Dendritic cell treated with granulocyte-macrophage colony-stimulating factor and Interleukin-4, amounts not matched to agents 40 ng/mL and 50 ng/mL, for 4 days (primary cell): Measurements from ENCODE around the gene STRADA.

Experiments used
- H3K27ac Mint-ChIP-seq: one replicate; pipeline ENCODE4 v1.8.0; 2022; ENCODE audit warnings: mild to moderate bottlenecking, mixed read lengths
- H3K27me3 Mint-ChIP-seq: one replicate; pipeline ENCODE4 v1.8.0; 2022; ENCODE audit warnings: mild to moderate bottlenecking, mixed read lengths
- H3K36me3 Mint-ChIP-seq: one replicate; pipeline ENCODE4 v1.8.0; 2022; ENCODE audit warnings: low read depth, mixed read lengths
- H3K4me1 Mint-ChIP-seq: one replicate; pipeline ENCODE4 v1.8.0; 2022; ENCODE audit warnings: low read depth, mixed read lengths
- H3K4me3 Mint-ChIP-seq: one replicate; pipeline ENCODE4 v1.8.0; 2022; ENCODE audit warnings: mild to moderate bottlenecking, moderate library complexity, mixed read lengths
- H3K9me3 Mint-ChIP-seq: one replicate; pipeline ENCODE4 v1.8.0; 2022; ENCODE audit warnings: mixed read lengths
- intact Hi-C: fragments of 100-400 bp; cut with micrococcal nuclease; formaldehyde crosslinking; loops from one replicate; pipeline ENCODE4 v1.15.0; 2022

STRADA gene

DNA sequence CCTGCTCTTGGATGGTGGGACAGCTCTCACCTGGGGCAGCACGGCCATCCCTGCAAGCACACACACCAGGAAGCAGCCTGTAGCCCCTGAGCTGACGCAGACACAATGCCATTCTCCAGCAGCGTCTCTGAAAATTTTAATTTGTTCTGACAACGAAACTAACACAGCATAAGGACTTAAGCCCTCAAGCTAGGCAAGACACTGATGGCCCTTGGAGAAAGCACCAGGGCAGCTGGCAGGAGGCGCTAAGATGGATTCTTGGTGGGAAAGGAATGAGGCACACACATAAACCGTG, 38.9 kb downstream of the STRADA start:
- peak overlapping the region; percentile 95 for H3K27ac Mint-ChIP-seq
- peaks cover 69% of the 10 kb centered on the region for H3K4me1 Mint-ChIP-seq
- H3K27me3 Mint-ChIP-seq: no peaks in the 10 kb centered on the region
- intact Hi-C loops: no loop called here
- no peaks in the 10 kb centered on the region for H3K9me3 Mint-ChIP-seq
- peak overlapping the region; percentile 81 for H3K4me3 Mint-ChIP-seq
- peaks cover 77% of the 10 kb centered on the region for H3K36me3 Mint-ChIP-seq

DNA sequence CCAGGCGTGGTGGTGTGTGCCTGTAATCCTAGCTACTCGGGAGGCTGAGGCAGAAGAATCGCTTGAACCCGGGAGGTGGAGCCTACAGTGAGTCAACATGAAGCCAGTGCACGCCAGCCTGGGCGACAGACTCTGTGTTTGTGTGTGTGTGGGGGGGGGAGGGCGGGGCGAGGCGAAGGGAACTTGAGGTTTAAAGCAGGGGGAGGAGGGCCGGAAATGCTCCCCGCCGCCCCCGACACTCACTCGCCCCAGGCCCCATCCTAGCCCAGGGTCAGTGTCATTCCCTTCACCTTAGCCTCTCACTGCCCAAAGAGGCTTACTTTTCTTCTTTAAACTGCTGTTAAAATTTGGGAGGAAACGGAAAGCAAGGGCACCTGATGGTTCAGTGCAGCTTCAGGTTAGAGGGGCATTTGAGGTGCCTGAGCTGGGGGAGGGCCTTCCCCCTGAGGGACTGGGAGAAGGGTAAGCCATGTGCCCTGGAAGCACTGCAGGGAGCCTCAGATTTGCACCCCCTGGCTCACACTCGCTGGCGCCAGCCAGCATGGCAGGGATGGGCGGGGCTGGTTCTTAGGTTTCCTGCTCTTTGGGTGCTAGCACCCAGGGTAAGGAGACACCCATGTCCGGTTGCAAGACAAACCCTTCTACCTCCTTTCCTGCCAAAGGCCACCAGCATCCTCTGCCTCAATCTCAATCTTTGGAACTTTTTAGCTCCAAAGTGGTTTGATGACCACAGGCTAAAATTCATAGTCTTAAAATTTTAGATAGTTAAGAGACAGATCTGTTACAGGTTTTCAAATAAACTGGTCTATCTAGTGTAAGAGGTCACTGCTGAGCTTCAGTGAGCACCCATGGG, 39.5 kb downstream of the STRADA start:
- intact Hi-C loops: loop anchor here (1.0 kb wide), 1 partner anchor 72 kb away; the partner anchor contains the start of gene DDX42
- peaks cover 77% of the 10 kb centered on the region for H3K36me3 Mint-ChIP-seq
- peak overlapping the region; percentile 81 for H3K4me3 Mint-ChIP-seq
- H3K9me3 Mint-ChIP-seq: no peaks in the 10 kb centered on the region
- H3K27ac Mint-ChIP-seq: peak overlapping the region; percentile 95
- peaks cover 75% of the 10 kb centered on the region for H3K4me1 Mint-ChIP-seq
- no peaks in the 10 kb centered on the region for H3K27me3 Mint-ChIP-seq

DNA sequence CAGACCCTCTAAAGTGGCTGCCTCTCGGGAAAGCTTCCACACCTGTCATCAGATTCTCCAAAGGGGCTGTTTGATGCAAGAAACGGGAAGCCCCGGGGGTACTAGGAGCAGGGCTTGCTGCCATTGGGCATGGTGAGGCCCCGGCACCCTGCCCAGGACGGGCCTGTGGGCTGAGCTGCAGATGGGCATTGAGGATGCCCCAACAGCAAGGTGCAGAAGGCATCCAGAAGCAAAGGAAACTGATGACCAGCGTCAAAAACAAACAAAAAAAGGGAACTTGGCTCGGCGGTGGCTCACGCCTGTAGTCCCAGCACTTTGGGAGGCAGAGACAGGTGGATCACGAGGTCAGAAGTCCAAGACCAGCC, 40.2 kb downstream of the STRADA start:
- Mint-ChIP-seq H3K27me3 (no peaks in the 10 kb centered on the region), H3K36me3 (peaks cover 77% of the 10 kb centered on the region), H3K9me3 (no peaks in the 10 kb centered on the region), H3K4me1 (peaks cover 76% of the 10 kb centered on the region), H3K4me3 (peak overlapping the region; percentile 81), H3K27ac (peak overlapping the region; percentile 95)
- intact Hi-C loops: loop anchor here (1.0 kb wide), 1 partner anchor 73 kb away; the partner anchor contains the start of gene DDX42

DNA sequence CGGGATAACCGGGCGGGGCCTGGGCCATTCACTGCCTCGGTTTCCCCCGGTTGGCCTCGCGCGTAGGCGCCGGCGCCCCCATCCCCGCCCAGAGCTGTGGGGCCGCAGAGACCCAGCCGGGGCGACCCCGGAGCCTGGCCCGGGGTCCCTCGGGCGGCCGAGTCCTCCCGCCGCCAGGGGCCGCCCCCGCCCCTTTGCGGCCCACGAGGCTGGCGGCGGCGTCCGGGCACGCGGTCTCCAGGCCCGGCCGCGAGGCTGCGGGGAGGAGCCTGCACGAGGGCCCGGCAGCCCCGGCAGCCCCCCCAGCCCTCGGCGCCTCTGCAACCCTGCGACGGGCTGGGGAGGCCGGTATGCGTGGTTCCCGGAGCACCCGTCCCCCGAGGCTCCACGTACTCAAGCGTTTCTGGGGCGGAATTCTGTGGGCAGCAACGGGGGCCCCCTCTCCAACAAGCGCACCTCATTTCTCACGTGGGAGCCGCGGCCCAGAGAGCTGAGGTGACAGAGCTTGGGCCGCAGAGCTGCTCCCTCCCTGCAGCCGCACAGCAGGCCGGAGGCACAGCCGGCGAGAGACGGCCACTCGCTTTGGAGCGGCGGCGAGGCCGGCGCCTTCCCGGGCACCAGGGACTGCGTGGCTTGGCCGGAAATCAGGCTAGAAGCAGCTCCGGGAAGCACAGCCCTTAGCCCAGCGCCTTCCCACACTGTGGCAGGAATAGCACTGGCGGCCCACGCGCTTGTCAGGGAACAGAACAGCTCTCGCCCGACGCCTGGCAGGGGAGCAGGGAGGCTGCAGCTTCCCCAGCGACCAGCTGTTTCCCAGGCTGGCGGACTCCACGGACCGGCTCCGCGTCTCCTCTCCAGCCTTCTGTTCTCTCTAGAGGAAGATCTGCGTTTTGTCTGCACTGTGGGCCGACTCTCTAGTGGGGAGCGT, 40.8 kb downstream of the STRADA start:
- Mint-ChIP-seq H3K27me3 (no peaks in the 10 kb centered on the region), H3K4me1 (peaks cover 76% of the 10 kb centered on the region), H3K4me3 (peak overlapping the region; percentile 81), H3K27ac (peak overlapping the region; percentile 95), H3K36me3 (peaks cover 77% of the 10 kb centered on the region), H3K9me3 (no peaks in the 10 kb centered on the region)
- intact Hi-C loops: loop anchor here (1.0 kb wide), 2 partner anchors 41 to 74 kb away; partner anchors contain the start of genes DDX42 and STRADA

DNA sequence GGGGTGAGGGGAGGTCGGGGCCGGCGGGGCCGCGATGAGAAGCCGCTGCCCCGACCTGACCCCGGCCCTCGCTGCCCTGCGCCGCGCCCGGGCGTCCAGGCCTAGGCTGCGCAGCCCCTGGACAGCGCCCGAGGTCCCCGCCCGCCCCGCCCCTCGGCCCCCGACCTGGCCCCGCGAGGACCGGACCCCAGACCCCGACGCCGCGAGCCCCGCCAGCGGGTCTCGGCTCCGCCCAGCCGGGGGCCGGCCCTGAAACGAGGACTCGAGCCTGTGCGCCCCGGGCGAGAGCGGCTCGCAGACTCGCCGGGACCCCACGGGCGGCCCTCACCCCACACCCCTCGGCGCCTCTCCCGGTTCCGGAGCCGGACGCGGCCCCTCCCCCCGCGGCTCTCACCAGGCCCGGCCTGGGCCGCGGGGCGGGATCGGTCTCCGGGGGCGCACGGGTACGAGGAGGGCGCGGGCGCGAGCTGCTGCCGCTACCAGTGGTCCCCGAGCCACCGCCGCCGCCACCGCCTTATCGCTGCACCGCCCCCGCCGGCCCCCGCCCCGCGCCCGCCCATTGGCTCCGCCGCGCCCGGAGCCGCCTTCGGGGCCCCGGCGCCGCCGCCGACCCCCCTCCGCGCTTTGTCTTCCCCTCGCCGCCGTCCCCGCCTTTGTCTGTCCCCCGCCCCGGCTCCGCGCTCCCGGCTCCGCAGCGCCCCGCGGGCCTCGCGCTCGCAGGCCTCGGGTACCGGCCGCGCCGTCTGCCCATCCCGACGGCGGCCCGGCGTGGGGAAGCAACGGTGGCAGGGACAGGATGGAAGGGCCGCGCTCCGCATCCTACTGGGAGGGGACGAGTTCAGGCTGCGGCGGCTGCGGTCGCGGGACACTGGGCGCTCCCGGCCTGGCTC, 41.7 kb downstream of the STRADA start, which contains the start of gene LIMD2:
Gene LIMD2 (minus strand): TSS at position 488 of the 890 bp plus-strand sequence. CDS start 827 bp downstream, outside the sequence.
- H3K36me3 Mint-ChIP-seq: peaks cover 77% of the 10 kb centered on the region
- no peaks in the 10 kb centered on the region for H3K9me3 Mint-ChIP-seq
- intact Hi-C loops: loop anchor here (1.0 to 5.0 kb wide), 4 partner anchors 41 to 273 kb away; partner anchors contain the start of genes FTSJ3, MAP3K3, PSMC5 and STRADA
- no peaks in the 10 kb centered on the region for H3K27me3 Mint-ChIP-seq
- H3K4me1 Mint-ChIP-seq: peaks cover 76% of the 10 kb centered on the region
- peak within 1 kb of the TSS; percentile 95 for H3K27ac Mint-ChIP-seq
- H3K4me3 Mint-ChIP-seq: peak within 1 kb of the TSS; percentile 90

DNA sequence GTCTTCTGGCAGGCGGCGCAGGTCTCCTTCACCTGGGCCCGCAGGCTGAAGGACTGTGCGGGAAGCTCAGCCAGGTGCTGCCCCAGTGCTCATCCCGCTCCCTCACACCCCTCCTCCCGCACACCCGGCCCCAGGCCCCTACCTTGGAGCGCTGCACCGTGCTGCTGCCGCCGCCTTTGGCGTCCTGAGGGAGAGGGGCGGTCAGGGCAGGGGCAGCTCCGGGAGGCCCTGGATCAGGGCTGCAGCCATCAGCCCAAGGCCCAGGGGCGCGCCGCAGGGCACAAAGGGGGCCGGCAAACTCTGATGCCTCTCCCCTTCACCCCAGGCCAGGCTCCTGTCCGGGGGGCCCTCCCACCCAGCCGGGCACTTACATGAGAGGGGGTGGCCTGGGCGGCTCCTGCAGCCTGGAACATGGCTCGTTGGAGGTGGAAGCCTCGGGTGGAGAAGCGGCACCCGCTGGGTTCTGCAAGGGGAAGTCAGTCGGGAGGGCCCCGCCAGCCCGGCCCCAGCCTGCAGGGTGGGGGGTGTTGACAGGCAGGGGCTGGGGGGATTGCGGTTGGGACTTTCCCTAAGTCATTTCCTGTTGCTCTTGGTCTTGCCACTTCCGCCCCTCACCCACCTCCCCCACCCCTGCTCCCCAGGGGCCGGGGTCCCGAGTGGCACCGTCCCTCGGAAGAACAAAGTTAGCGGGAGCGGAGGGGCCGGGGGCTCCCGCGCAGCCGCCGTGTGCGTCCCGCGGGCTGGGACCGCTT, 42.5 kb downstream of the STRADA start:
- no peaks in the 10 kb centered on the region for H3K27me3 Mint-ChIP-seq
- H3K36me3 Mint-ChIP-seq: peaks cover 77% of the 10 kb centered on the region
- H3K4me3 Mint-ChIP-seq: peak overlapping the region; percentile 90
- peak overlapping the region; percentile 84 for H3K27ac Mint-ChIP-seq
- H3K4me1 Mint-ChIP-seq: peaks cover 79% of the 10 kb centered on the region
- no peaks in the 10 kb centered on the region for H3K9me3 Mint-ChIP-seq
- intact Hi-C loops: loop anchor here (2.0 to 5.0 kb wide), 3 partner anchors 76 to 272 kb away; partner anchors contain the start of genes FTSJ3, MAP3K3 and PSMC5

DNA sequence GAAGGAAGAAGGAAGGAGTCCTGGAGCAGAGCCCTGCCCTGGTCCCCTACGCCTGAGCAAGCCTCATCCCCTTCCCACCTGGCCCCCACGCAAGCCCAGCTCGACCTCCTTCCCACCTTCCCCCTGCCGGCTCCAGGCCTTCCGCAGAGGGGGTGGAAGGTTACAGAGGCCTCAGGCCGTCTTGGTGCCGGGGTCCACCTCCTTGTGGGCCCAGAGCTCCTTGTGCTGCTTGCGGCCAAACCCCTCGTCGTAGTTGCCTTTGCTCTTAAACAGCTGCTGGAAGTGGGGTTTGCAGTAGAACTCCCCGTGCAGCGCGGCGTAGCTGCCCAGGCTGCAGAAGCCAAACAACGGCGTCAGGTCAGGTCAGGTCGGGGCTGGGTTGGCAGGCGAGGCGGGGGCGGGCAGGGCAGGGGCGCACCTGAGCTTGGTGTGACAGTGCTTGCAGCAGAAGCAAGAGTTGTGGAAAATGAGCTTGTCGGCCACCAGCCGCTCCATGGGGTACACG, 43.2 kb downstream of the STRADA start:
- Mint-ChIP-seq H3K36me3 (peaks cover 77% of the 10 kb centered on the region), H3K4me1 (peaks cover 79% of the 10 kb centered on the region), H3K4me3 (peak overlapping the region; percentile 90), H3K27me3 (no peaks in the 10 kb centered on the region), H3K9me3 (no peaks in the 10 kb centered on the region), H3K27ac (peak overlapping the region; percentile 84)
- intact Hi-C loops: loop anchor here (2.0 to 5.0 kb wide), 3 partner anchors 76 to 271 kb away; partner anchors contain the start of genes FTSJ3, MAP3K3 and PSMC5

DNA sequence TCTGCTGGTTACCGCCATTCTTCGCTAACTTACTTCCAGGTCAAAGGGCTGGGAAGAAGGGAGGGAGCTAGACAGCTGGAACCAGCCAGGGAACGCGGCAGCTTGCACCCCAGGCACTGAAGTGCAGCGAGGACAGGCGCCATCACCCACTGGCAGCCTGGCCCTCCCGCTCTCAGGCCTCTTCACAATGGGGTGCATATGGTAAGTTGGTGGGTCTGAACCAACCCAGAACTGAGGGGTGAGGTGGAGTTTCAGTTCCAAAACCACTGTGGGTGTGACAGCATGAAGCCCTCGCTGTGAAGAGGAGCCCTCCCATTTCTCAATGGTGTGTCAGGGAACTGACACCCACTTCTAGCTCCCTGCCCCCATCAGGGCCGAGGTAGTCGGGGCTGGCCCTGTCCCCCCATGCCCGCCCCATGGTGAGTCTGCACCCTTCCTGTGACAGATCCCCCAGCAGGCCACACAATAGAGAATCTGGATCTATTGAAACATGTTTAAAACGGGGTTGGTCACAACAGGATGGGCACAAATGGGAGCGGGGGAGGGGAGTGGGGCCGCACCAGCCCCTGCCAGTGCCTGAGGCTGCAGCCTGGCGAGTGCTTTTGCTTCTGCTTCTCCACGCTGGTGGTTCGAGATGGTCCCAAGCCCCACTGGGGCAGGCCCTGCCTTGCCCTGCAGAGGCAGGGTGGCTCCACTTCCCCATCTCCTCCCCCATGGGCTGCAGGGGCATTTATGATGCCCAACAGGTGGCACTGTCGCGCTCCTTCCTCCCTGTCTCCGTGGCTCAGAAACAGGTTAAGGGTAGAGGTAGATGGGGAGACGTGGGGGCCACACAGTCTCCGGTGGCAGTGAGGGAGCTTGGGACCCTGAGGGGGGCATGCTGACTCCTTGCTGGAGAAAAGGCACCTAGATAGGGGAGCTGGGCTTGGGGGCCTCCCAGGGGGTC, 44.0 kb downstream of the STRADA start:
- Mint-ChIP-seq H3K4me1 (peaks cover 79% of the 10 kb centered on the region), H3K4me3 (peak overlapping the region; percentile 90), H3K27me3 (no peaks in the 10 kb centered on the region), H3K9me3 (no peaks in the 10 kb centered on the region), H3K27ac (peak overlapping the region; percentile 84), H3K36me3 (peaks cover 77% of the 10 kb centered on the region)
- intact Hi-C loops: loop anchor here (2.0 to 5.0 kb wide), 3 partner anchors 75 to 270 kb away; partner anchors contain the start of genes FTSJ3, MAP3K3 and PSMC5

DNA sequence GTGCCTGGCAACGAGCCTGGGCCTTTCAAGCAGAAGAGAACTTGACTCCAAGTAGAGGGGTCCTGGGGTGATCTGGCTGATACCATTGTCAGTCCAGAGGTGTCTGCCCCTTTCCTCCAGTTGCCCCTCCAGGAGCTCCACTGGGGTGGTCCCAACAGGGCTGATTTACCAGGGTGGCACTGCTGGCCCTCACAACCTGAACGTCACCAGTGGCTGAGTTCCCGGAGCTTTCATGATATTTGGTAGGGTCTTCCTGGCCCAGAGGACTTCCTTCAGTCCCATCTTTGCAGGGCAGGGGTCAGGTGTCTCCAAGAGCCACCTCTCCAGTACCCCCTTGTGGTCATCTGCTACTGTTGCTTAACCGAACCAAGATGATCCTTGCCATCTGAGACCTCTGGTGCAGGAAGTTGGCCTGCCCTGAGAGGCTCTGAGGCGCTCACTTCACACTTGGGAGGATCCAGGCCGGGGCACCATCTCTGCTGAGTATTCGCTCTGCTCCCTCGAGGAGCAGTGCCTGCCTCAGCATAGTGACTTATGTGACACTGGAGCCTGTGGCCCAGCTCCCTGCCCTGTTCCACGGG, 45.1 kb downstream of the STRADA start:
- intact Hi-C loops: loop anchor here (5.0 kb wide), 2 partner anchors 131 to 269 kb away; partner anchors contain the start of genes FTSJ3 and PSMC5
- no peaks in the 10 kb centered on the region for H3K27me3 Mint-ChIP-seq
- peaks cover 69% of the 10 kb centered on the region for H3K4me1 Mint-ChIP-seq
- no peaks in the 10 kb centered on the region for H3K9me3 Mint-ChIP-seq
- H3K27ac Mint-ChIP-seq: peak overlapping the region; percentile 84
- H3K4me3 Mint-ChIP-seq: peak overlapping the region; percentile 90
- peaks cover 84% of the 10 kb centered on the region for H3K36me3 Mint-ChIP-seq

DNA sequence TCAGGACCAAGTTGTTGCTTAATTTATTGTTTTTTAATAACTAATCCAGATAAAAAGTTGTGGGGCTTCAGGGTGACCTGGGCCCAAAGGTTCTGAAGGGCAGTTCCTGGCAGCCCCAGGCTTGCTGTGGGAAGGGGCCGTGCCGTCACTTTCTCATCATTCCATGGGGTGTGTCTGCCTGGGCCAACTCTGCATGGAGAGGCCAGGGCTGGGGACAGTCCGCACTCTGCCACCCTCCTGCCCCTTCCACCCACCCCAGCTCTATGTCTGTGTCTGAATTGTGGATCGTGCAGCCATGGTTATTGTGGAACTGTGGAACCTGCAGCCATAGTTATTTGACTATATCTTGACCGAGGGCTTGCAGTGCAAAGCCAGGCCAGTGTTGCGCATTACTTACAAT, 45.7 kb downstream of the STRADA start:
- H3K36me3 Mint-ChIP-seq: peaks cover 85% of the 10 kb centered on the region
- H3K4me1 Mint-ChIP-seq: peaks cover 63% of the 10 kb centered on the region
- no peaks in the 10 kb centered on the region for H3K27me3 Mint-ChIP-seq
- H3K9me3 Mint-ChIP-seq: no peaks in the 10 kb centered on the region
- intact Hi-C loops: loop anchor here (5.0 kb wide), 2 partner anchors 131 to 269 kb away; partner anchors contain the start of genes FTSJ3 and PSMC5
- peak overlapping the region; percentile 84 for H3K27ac Mint-ChIP-seq
- no peak overlapping the region for H3K4me3 Mint-ChIP-seq
